ENCODE measurements around the gene PAX7. TPM values are rescaled to one million over a fixed set of nuclear protein-coding genes. Genes with fewer than 3 reads are reported as not detected.

PAX7 gene
- total and polyA plus RNA-seq, 8 donors: not detected

- intact Hi-C loops (cut with DNase I; ENCODE audit: low total_unique reads): no loop called here
- Histone ChIP-seq H3K4me3 (no peak overlapping the region), H3K4me1 (no peaks in the 10 kb centered on the region), H3K9me3 (no peaks in the 10 kb centered on the region), H3K36me3 (no peaks in the 10 kb centered on the region), H3K27ac (no peak overlapping the region), H3K27me3 (peaks cover 13 to 100% (median 70%) of the 10 kb centered on the region in 3 donors)
- TF ChIP-seq EP300 (IDR thresholded peaks at IDR 0.05): no peak
- TF ChIP-seq CTCF (IDR thresholded peaks at IDR 0.05): no peak
- no peak for DNase-seq
- WGBS, 5 donors: 6 to 19% (median 13%) methylated on average over 1 of the region's 1 CpG
These were observed 22.1 kb downstream of the PAX7 start for GRCh38 chr1:18652791-18653190.

GRCh38 chr1:18653367-18653766 lies 22.7 kb downstream of the PAX7 start:
- Histone ChIP-seq H3K4me1 (no peaks in the 10 kb centered on the region), H3K4me3 (no peak overlapping the region), H3K9me3 (no peaks in the 10 kb centered on the region), H3K27me3 (peaks cover 13 to 100% (median 64%) of the 10 kb centered on the region in 3 donors), H3K27ac (no peak overlapping the region), H3K36me3 (no peaks in the 10 kb centered on the region)
- no peak for TF ChIP-seq CTCF (IDR thresholded peaks at IDR 0.05)
- intact Hi-C loops (cut with DNase I; ENCODE audit: low total_unique reads): no loop called here
- no peak for DNase-seq
- WGBS, 5 donors: 43 to 51% (median 47%) methylated on average over 8 of the region's 8 CpGs

- TF ChIP-seq EP300 (IDR thresholded peaks at IDR 0.05): no peak
- no peak for TF ChIP-seq CTCF (IDR thresholded peaks at IDR 0.05)
- TF ChIP-seq POLR2A (IDR thresholded peaks at IDR 0.05): no peak
- TF ChIP-seq POLR2AphosphoS5 (IDR thresholded peaks at IDR 0.05): no peak
- intact Hi-C loops (cut with DNase I; ENCODE audit: low total_unique reads): no loop called here
- WGBS, 5 donors: 10 to 18% (median 13%) methylated on average over 13 of the region's 13 CpGs
- no peaks in the 10 kb centered on the region for H3K9me3 ChIP-seq
- peaks cover 9 to 100% (median 59%) of the 10 kb centered on the region in 3 donors for H3K27me3 ChIP-seq
- no peaks in the 10 kb centered on the region for H3K36me3 ChIP-seq
- no peaks in the 10 kb centered on the region for H3K4me1 ChIP-seq
- DNase-seq: no peak
- H3K27ac ChIP-seq: no peak overlapping the region
- no peak overlapping the region for H3K4me3 ChIP-seq
These were observed 23.3 kb downstream of the PAX7 start for GRCh38 chr1:18653916-18654315.

GRCh38 chr1:18654599-18654998 lies 24.0 kb downstream of the PAX7 start:
- Histone ChIP-seq H3K4me1 (no peaks in the 10 kb centered on the region), H3K9me3 (no peaks in the 10 kb centered on the region), H3K4me3 (no peak overlapping the region), H3K27ac (no peak overlapping the region), H3K36me3 (no peaks in the 10 kb centered on the region), H3K27me3 (peaks cover 3 to 100% (median 57%) of the 10 kb centered on the region in 3 donors)
- no peak for TF ChIP-seq CTCF (IDR thresholded peaks at IDR 0.05)
- no peak for TF ChIP-seq POLR2A (IDR thresholded peaks at IDR 0.05)
- TF ChIP-seq EP300 (IDR thresholded peaks at IDR 0.05): no peak
- TF ChIP-seq POLR2AphosphoS5 (IDR thresholded peaks at IDR 0.05): no peak
- WGBS, 5 donors: 74 to 88% (median 78%) methylated on average over 5 of the region's 5 CpGs
- intact Hi-C loops (cut with DNase I; ENCODE audit: low total_unique reads): no loop called here
- DNase-seq: no peak
